Mesendoderm (in vitro differentiated cells): ENCODE data around the gene LUC7L.
"Not testable (repeated sequence)": the region's sequence is repeated elsewhere in the genome, so short reads cannot be mapped to it uniquely, and the experiment has no call there.

Experiments
- DNase-seq: peaks from one replicate; pipeline ENCODE4 v3.0.0; 2013
- H2AK5ac ChIP-seq: 2 replicates; pipeline ENCODE4 v1.6.1; 2013; ENCODE audit warnings: low read length, inconsistent platforms
- H2BK120ac ChIP-seq: 2 replicates; pipeline ENCODE4 v1.6.1; 2013; ENCODE audit warnings: low read depth, mild to moderate bottlenecking, low read length, moderate library complexity, mixed read lengths
- H2BK15ac ChIP-seq: replicated peaks from 2 replicates; pipeline ENCODE4 v1.6.1; 2013; ENCODE audit warnings: low read depth, mild to moderate bottlenecking, moderate library complexity
- H2BK5ac ChIP-seq: 2 replicates; pipeline ENCODE4 v1.6.1; 2013; ENCODE audit warnings: low read length, inconsistent platforms
- H3K18ac ChIP-seq: 2 replicates; pipeline ENCODE4 v1.6.1; 2013; ENCODE audit warnings: mild to moderate bottlenecking, low read length, mixed read lengths
- H3K23ac ChIP-seq: one replicate; pipeline ENCODE4 v1.6.1; 2013; ENCODE audit warnings: low read length
- H3K27ac ChIP-seq: 2 replicates; pipeline ENCODE4 v1.5.1; 2013; ENCODE audit warnings: low read depth, mild to moderate bottlenecking, inconsistent platforms, low read length, moderate library complexity
- H3K27me3 ChIP-seq: 2 replicates; pipeline ENCODE4 v1.6.1; 2013; ENCODE audit warnings: low read length, control low read depth, mild to moderate bottlenecking, inconsistent platforms; ENCODE audit not compliant: insufficient read depth, poor library complexity
- H3K36me3 ChIP-seq: 2 replicates; pipeline ENCODE4 v1.6.1; 2013; ENCODE audit warnings: low read length, inconsistent platforms; ENCODE audit not compliant: control insufficient read depth, insufficient read depth
- H3K4ac ChIP-seq: one replicate; pipeline ENCODE4 v1.6.1; 2013; ENCODE audit warnings: low read depth, mild to moderate bottlenecking, low read length, moderate library complexity
- H3K4me1 ChIP-seq: 2 replicates; pipeline ENCODE4 v1.6.1; 2013; ENCODE audit warnings: low read depth, low read length, inconsistent platforms; ENCODE audit not compliant: control insufficient read depth
- H3K4me2 ChIP-seq: 2 replicates; pipeline ENCODE4 v1.6.1; 2013; ENCODE audit warnings: low read length
- H3K4me3 ChIP-seq: 2 replicates; pipeline ENCODE4 v1.5.1; 2013; ENCODE audit warnings: mild to moderate bottlenecking, low read length
- H3K56ac ChIP-seq: one replicate; pipeline ENCODE4 v1.6.1; 2013; ENCODE audit warnings: low read length
- H3K79me1 ChIP-seq: 2 replicates; pipeline ENCODE4 v1.6.1; 2013; ENCODE audit warnings: low read length, inconsistent platforms
- H3K79me2 ChIP-seq: 2 replicates; pipeline ENCODE4 v1.6.1; 2013; ENCODE audit warnings: mild to moderate bottlenecking, low read length; ENCODE audit not compliant: control insufficient read depth, insufficient read depth
- H3K9ac ChIP-seq: 2 replicates; pipeline ENCODE4 v1.6.1; 2013; ENCODE audit warnings: low read length, inconsistent platforms
- H4K5ac ChIP-seq: one replicate; pipeline ENCODE4 v1.6.1; 2013; ENCODE audit warnings: low read length
- H4K8ac ChIP-seq: one replicate; pipeline ENCODE4 v1.6.1; 2013; ENCODE audit warnings: low read depth, mild to moderate bottlenecking, control low read depth, low read length, moderate library complexity
- WGBS: extraction: QIAGEN DNeasy Blood & Tissue Kit; methylation state at CpG from one replicate; pipeline ENCODE4 v1.1.7; 2013; ENCODE audit warnings: low lambda C conversion rate, missing lambda C conversion rate; ENCODE audit not compliant: insufficient coverage; ENCODE audit errors: extremely low coverage; 5-methylcytosine and 5-hydroxymethylcytosine counted together

LUC7L gene

GRCh38 chr16:155031-155398, 74.2 kb downstream of the LUC7L start:
- no peak overlapping the region for H4K8ac ChIP-seq
- no peak for DNase-seq
- no peaks in the 10 kb centered on the region for H3K79me2 ChIP-seq
- H2BK15ac ChIP-seq = no peak overlapping the region
- H2BK120ac ChIP-seq = no peak overlapping the region
- no peak overlapping the region for H4K5ac ChIP-seq
- peaks cover 7% of the 10 kb centered on the region for H3K27me3 ChIP-seq
- H2BK5ac ChIP-seq = no peak overlapping the region
- no peaks in the 10 kb centered on the region for H3K4me1 ChIP-seq
- H3K23ac ChIP-seq = no peak overlapping the region
- H3K4me3 ChIP-seq = no peak overlapping the region
- no peak overlapping the region for H3K18ac ChIP-seq
- no peak overlapping the region for H3K4ac ChIP-seq
- no peak overlapping the region for H3K9ac ChIP-seq
- no peak overlapping the region for H2AK5ac ChIP-seq
- H3K4me2 ChIP-seq = no peak overlapping the region
- H3K56ac ChIP-seq = no peak overlapping the region
- no peak overlapping the region for H3K27ac ChIP-seq
- H3K36me3 ChIP-seq = no peaks in the 10 kb centered on the region
- no peaks in the 10 kb centered on the region for H3K79me1 ChIP-seq
- no CpG with 5 or more reads among the region's 7 CpGs for WGBS

- Histone ChIP-seq H3K79me1 (no peaks in the 10 kb centered on the region), H3K23ac (no peak overlapping the region), H3K4me3 (no peak overlapping the region), H2AK5ac (no peak overlapping the region), H3K27me3 (peaks cover 7% of the 10 kb centered on the region), H4K5ac (no peak overlapping the region), H3K27ac (no peak overlapping the region), H2BK15ac (no peak overlapping the region), H3K79me2 (no peaks in the 10 kb centered on the region), H3K9ac (peak overlapping the region; percentile 42), H3K4ac (no peak overlapping the region), H3K4me2 (peak overlapping the region; percentile 62), H2BK120ac (no peak overlapping the region), H3K18ac (no peak overlapping the region), H3K56ac (peak overlapping the region; percentile 70), H4K8ac (no peak overlapping the region), H3K4me1 (no peaks in the 10 kb centered on the region), H2BK5ac (no peak overlapping the region), H3K36me3 (no peaks in the 10 kb centered on the region)
- WGBS = no CpG with 5 or more reads among the region's 59 CpGs
- peak; percentile 29 for DNase-seq
Measured at GRCh38 chr16:154217-155030, 74.8 kb downstream of the LUC7L start.

GRCh38 chr16:153550-154216, 75.6 kb downstream of the LUC7L start:
- H2AK5ac ChIP-seq, H2BK120ac ChIP-seq, H3K27me3 ChIP-seq, H2BK15ac ChIP-seq, H3K23ac ChIP-seq, H3K4ac ChIP-seq, H4K5ac ChIP-seq, DNase-seq, H2BK5ac ChIP-seq, H3K56ac ChIP-seq, H3K27ac ChIP-seq, H3K9ac ChIP-seq, H3K79me2 ChIP-seq, H3K79me1 ChIP-seq, H3K36me3 ChIP-seq, H3K4me1 ChIP-seq, H3K4me3 ChIP-seq, H3K4me2 ChIP-seq, H4K8ac ChIP-seq, H3K18ac ChIP-seq: not testable (repeated sequence)
- WGBS = no CpG with 5 or more reads among the region's 74 CpGs

- not testable (repeated sequence) for H3K4me2 ChIP-seq, H3K4ac ChIP-seq, H2BK120ac ChIP-seq, H3K4me1 ChIP-seq, H3K23ac ChIP-seq, H3K27ac ChIP-seq, H3K9ac ChIP-seq, H3K4me3 ChIP-seq, DNase-seq, H3K18ac ChIP-seq, H3K56ac ChIP-seq, H2AK5ac ChIP-seq, H3K79me1 ChIP-seq, H3K79me2 ChIP-seq, H2BK5ac ChIP-seq, H2BK15ac ChIP-seq, H4K5ac ChIP-seq, H4K8ac ChIP-seq, H3K27me3 ChIP-seq, H3K36me3 ChIP-seq
- WGBS = no CpG with 5 or more reads among the region's 6 CpGs
Measured at GRCh38 chr16:153129-153521, 76.1 kb downstream of the LUC7L start.

GRCh38 chr16:152141-153128, 76.8 kb downstream of the LUC7L start, which contains the start of gene HBZ:
Gene HBZ (plus strand): TSS chr16:152644. CDS start chr16:152910, 266 bp downstream.
- H2BK120ac ChIP-seq = no peak within 1 kb of the TSS
- no peak within 1 kb of the TSS for H4K8ac ChIP-seq
- H3K4me2 ChIP-seq = no peak within 1 kb of the TSS
- no peaks in the 10 kb centered on the region for H3K4me1 ChIP-seq
- no peak within 1 kb of the TSS for H3K23ac ChIP-seq
- no peak within 1 kb of the TSS for H3K56ac ChIP-seq
- no peak within 1 kb of the TSS for H4K5ac ChIP-seq
- H2BK5ac ChIP-seq = no peak within 1 kb of the TSS
- no peak within 1 kb of the TSS for H3K9ac ChIP-seq
- WGBS = no CpG with 5 or more reads among the region's 17 CpGs
- H2AK5ac ChIP-seq = no peak within 1 kb of the TSS
- H3K27ac ChIP-seq = no peak within 1 kb of the TSS
- DNase-seq = no peak
- H3K36me3 ChIP-seq = no peaks in the 10 kb centered on the region
- H3K18ac ChIP-seq = no peak within 1 kb of the TSS
- H3K4ac ChIP-seq = no peak within 1 kb of the TSS
- H3K79me2 ChIP-seq = no peaks in the 10 kb centered on the region
- peaks cover 7% of the 10 kb centered on the region for H3K27me3 ChIP-seq
- H3K79me1 ChIP-seq = no peaks in the 10 kb centered on the region
- H2BK15ac ChIP-seq = no peak within 1 kb of the TSS
- H3K4me3 ChIP-seq = no peak within 1 kb of the TSS
